Esophagus muscularis mucosa (tissue), 4 donors: Measurements from ENCODE around the gene CRLF2. TPM values are rescaled to one million over a fixed set of nuclear protein-coding genes. Genes with fewer than 3 reads are reported as not detected.
"Not testable (repeated sequence)": the region's sequence is repeated elsewhere in the genome, so short reads cannot be mapped to it uniquely, and the experiment has no call there.

ENCODE experiments used
- DNase-seq: peaks from one replicate; pipeline ENCODE4 v3.0.0-alpha.2; 2017; ENCODE audit errors: extremely low spot score
- H3K27ac ChIP-seq, 4 donors: fragments of 200-600 bp; sonication (generic); replicated peaks in 1 of 4; 1 replicate in 3 of 4; 2 replicates in 1 of 4; pipeline ENCODE4 v1.5.1; 2016 to 2019; ENCODE audit warnings: mild to moderate bottlenecking in 1 of 4
- H3K27me3 ChIP-seq, 4 donors: fragments of 200-600 bp; sonication (generic); one replicate each; pipeline versions ENCODE4 v1.5.1 to v1.6.0; 2016 to 2019
- H3K36me3 ChIP-seq, 4 donors: fragments of 200-600 bp; sonication (generic); one replicate each; pipeline ENCODE4 v1.5.1; 2016 to 2019
- H3K4me1 ChIP-seq, 4 donors: fragments of 200-600 bp; sonication (generic); one replicate each; pipeline ENCODE4 v1.5.1; 2016 to 2019
- H3K4me3 ChIP-seq, 4 donors: fragments of 200-600 bp; sonication (generic); 1 replicate in 2 of 4; 2 replicates in 2 of 4; pipeline ENCODE4 v1.5.1; 2016 to 2019; ENCODE audit warnings: mild to moderate bottlenecking in 4 of 4, moderate library complexity in 1 of 4
- H3K9me3 ChIP-seq, 4 donors: fragments of 200-600 bp; sonication (generic); 1 replicate in 3 of 4; 2 replicates in 1 of 4; pipeline ENCODE4 v1.5.1; 2016 to 2019
- EP300 ChIP-seq: sonication (generic); formaldehyde crosslinking; IDR thresholded peaks from one replicate; pipeline ENCODE4 v1.6.1; 2017; ENCODE audit warnings: antibody characterized with exemption
- POLR2A ChIP-seq: fragments of 450-650 bp; IDR thresholded peaks from one replicate; pipeline ENCODE4 v1.6.1; 2017; ENCODE audit warnings: antibody characterized with exemption, moderate library complexity, mild to moderate bottlenecking, low read depth
- POLR2AphosphoS5 ChIP-seq, 2 donors: sonication (generic); formaldehyde crosslinking; IDR thresholded peaks; one replicate each; pipeline ENCODE4 v1.6.1; 2017; ENCODE audit warnings: antibody characterized with exemption in 2 of 2
- WGBS: methylation state at CpG from one replicate; pipeline ENCODE4 v1.1.5; 2018; 5-methylcytosine and 5-hydroxymethylcytosine counted together
- intact Hi-C: fragments of 100-400 bp; cut with DNase I; formaldehyde crosslinking; loops from one replicate; pipeline ENCODE4 v1.15.1; 2023
- total RNA-seq, 4 donors: library from RNA; depleted of rRNA; stranded (reverse); fragments of >200 nt; gene quantifications; one replicate each; pipeline versions ENCODE4 v1.1.0 to v1.2.1, GENCODE V29; 2016
- TF ChIP-seq, protein P1 (sequence below), 3 experiments: fragments of 200-600 bp in 2 of 3; fragments of 450-650 bp in 1 of 3; sonication (generic) in 2 of 3; IDR thresholded peaks; one replicate each; pipeline ENCODE4 v1.5.1; 2017 to 2019; ENCODE audit warnings: antibody characterized with exemption in 3 of 3, mild to moderate bottlenecking in 2 of 3, moderate library complexity in 1 of 3

Gene CRLF2
- total RNA-seq, 4 donors from 2014 or later = 0.63 to 2.1 (median 1.3) TPM; not detected in 1

DNA sequence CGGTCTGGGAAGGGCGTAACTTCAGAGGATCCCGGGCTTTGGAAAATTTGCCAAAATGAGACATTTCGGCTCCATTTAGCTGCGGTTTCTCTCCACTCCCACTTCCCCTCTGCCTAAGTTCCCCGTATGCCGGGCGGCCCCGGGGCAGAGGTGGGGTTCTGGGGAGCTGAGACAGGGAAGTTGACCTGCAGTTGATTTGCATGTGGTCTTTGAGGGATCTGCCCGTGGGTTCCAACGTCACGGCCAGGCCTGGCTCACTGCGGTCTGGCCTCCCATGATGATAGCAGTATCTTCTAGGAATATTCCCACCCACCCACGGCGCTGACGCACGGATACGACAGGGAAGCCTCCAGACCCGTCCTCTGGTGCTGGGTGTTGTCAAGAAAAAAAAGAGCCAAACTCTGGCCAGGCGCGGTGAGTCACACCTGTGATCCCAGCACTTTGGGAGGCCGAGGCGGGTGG lies 27.3 kb upstream of the CRLF2 start:
- DNase-seq = no peak
- 80% methylated on average over 23 of the region's 23 CpGs for WGBS

GRCh38 chrX:1231850-1232465 lies 19.5 kb upstream of the CRLF2 start:
- TF ChIP-seq EP300 (no peak), POLR2A (no peak), POLR2AphosphoS5 (IDR thresholded peaks at IDR 0.05) (no peak)
- TF ChIP-seq, protein P1, sequence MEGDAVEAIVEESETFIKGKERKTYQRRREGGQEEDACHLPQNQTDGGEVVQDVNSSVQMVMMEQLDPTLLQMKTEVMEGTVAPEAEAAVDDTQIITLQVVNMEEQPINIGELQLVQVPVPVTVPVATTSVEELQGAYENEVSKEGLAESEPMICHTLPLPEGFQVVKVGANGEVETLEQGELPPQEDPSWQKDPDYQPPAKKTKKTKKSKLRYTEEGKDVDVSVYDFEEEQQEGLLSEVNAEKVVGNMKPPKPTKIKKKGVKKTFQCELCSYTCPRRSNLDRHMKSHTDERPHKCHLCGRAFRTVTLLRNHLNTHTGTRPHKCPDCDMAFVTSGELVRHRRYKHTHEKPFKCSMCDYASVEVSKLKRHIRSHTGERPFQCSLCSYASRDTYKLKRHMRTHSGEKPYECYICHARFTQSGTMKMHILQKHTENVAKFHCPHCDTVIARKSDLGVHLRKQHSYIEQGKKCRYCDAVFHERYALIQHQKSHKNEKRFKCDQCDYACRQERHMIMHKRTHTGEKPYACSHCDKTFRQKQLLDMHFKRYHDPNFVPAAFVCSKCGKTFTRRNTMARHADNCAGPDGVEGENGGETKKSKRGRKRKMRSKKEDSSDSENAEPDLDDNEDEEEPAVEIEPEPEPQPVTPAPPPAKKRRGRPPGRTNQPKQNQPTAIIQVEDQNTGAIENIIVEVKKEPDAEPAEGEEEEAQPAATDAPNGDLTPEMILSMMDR (IDR thresholded peaks at IDR 0.05) = no peak
- H3K4me1 ChIP-seq = no peaks in the 10 kb centered on the region
- no peaks in the 10 kb centered on the region for H3K36me3 ChIP-seq
- H3K27ac ChIP-seq = no peak overlapping the region
- 72% methylated on average over 15 of the region's 15 CpGs for WGBS
- H3K27me3 ChIP-seq = no peaks in the 10 kb centered on the region
- no peak for DNase-seq
- H3K9me3 ChIP-seq = no peaks in the 10 kb centered on the region
- H3K4me3 ChIP-seq = no peak overlapping the region
- intact Hi-C loops = no loop called here

More for the DNA sequence above, 27.3 kb upstream of the CRLF2 start:
- H3K27me3 ChIP-seq = no peaks in the 10 kb centered on the region
- H3K36me3 ChIP-seq = no peaks in the 10 kb centered on the region
- H3K27ac ChIP-seq = no peak overlapping the region
- TF ChIP-seq POLR2A = no peak
- no peak for TF ChIP-seq POLR2AphosphoS5 (IDR thresholded peaks at IDR 0.05)
- no peak for TF ChIP-seq EP300
- TF ChIP-seq, protein P1 (IDR thresholded peaks at IDR 0.05) = no peak
- no peaks in the 10 kb centered on the region for H3K4me1 ChIP-seq
- no peak overlapping the region for H3K4me3 ChIP-seq
- intact Hi-C loops = no loop called here
- H3K9me3 ChIP-seq = no peaks in the 10 kb centered on the region

DNA sequence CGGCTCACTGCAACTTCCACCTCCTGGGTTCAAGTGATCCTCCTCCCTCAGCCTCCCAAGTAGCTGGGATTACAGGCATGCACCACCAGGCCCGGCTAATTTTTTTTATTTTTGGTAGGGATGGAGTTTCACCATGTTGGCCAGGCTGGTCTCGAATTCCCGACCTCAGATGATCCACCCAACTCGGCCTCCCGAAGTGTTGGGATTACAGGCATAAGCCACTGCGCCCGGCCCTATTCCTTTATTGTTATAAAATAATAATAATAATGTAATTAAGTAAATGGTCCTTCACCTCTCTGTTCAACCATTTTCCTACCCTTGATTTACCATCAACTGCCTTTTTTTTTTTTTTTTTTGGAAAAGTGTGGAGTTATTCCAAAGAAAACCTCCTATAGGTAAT lies 15.7 kb upstream of the CRLF2 start:
- intact Hi-C loops, DNase-seq, H3K4me1 ChIP-seq, H3K27ac ChIP-seq, H3K36me3 ChIP-seq, H3K27me3 ChIP-seq, H3K4me3 ChIP-seq: not testable (repeated sequence)
- H3K9me3 ChIP-seq = peaks cover 0 to 12% (median 6%) of the 10 kb centered on the region in 4 donors
- WGBS = 78% methylated on average over 8 of the region's 8 CpGs

DNA sequence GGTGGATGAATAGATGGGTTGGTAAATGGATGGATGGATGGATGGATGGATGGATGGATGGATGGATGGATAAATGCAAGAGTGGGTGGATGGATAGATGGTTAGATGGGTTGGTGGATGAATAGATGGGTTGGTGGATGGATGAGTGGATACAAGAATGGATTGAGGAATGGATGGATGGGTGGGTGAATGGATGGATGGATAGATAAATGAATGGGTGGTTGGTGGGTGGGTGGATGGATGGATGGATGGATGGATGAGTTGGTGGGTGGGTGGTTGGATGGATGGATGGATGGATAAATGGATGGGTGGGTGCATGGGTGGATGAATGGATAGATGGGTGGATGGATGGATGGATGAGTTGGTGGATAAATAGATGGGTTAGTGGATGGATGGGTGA lies 13.8 kb upstream of the CRLF2 start:
- DNase-seq = no peak
- peaks cover 0 to 22% (median 11%) of the 10 kb centered on the region in 4 donors for H3K9me3 ChIP-seq
- H3K27ac ChIP-seq = no peak overlapping the region
- no peaks in the 10 kb centered on the region for H3K27me3 ChIP-seq
- TF ChIP-seq EP300 = no peak
- TF ChIP-seq, protein P1 (IDR thresholded peaks at IDR 0.05) = no peak
- no peak for TF ChIP-seq POLR2AphosphoS5 (IDR thresholded peaks at IDR 0.05)
- no peak for TF ChIP-seq POLR2A
- intact Hi-C loops = no loop called here
- H3K4me1 ChIP-seq = no peaks in the 10 kb centered on the region
- H3K36me3 ChIP-seq = no peaks in the 10 kb centered on the region
- H3K4me3 ChIP-seq = no peak overlapping the region

- 55% methylated on average over 8 of the region's 8 CpGs for WGBS
- Histone ChIP-seq H3K36me3 (no peaks in the 10 kb centered on the region), H3K4me3 (no peak overlapping the region), H3K27me3 (no peaks in the 10 kb centered on the region), H3K9me3 (peaks cover 0 to 26% (median 11%) of the 10 kb centered on the region in 4 donors), H3K4me1 (no peaks in the 10 kb centered on the region), H3K27ac (no peak overlapping the region)
- intact Hi-C loops = no loop called here
- no peak for DNase-seq
- TF ChIP-seq POLR2A = no peak
- TF ChIP-seq, protein P1 (IDR thresholded peaks at IDR 0.05) = no peak
- no peak for TF ChIP-seq POLR2AphosphoS5 (IDR thresholded peaks at IDR 0.05)
- no peak for TF ChIP-seq EP300
These were observed 12.5 kb upstream of the CRLF2 start for GRCh38 chrX:1224954-1225353.
